Endometrium (tissue), 2 donors: Measurements from ENCODE around the gene HSFX2.
"Not testable (repeated sequence)": the region's sequence is repeated elsewhere in the genome, so short reads cannot be mapped to it uniquely, and the experiment has no call there.

Experiments used
- FAIRE-seq: peaks from 2 replicates; lab custom pipeline; 2012; peaks lifted over from hg19 to GRCh38; lab: Jason Lieb, UNC
- donor health status: control.
- donor health status: control.

HSFX2 gene

DNA sequence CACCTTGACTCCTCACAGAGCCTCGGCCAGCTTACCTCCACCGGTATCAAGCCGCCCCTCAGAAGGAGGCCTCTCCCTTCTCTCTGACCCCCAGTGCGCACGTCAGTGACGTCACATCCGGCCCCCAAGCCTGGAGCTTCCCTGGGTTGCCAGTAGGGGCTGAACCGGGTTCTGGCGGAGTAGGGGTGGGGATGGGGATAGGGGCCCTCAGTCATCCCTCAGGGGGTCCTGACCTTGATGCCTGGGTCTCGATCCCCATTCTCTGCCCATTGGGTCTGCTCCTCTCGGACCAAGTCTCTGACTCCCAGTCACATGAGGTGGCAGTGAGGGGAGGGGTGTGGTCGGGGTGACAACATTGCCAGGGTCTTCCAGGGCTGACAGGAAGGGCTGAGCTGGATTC lies 7.8 kb downstream of the HSFX2 start, which contains the start of gene MAGEA9B:
Gene MAGEA9B, minus strand, starts transcription at position 101 of the 400 bp plus-strand sequence. CDS start 4,280 bp downstream, outside the sequence.
- FAIRE-seq: not testable (repeated sequence)

DNA sequence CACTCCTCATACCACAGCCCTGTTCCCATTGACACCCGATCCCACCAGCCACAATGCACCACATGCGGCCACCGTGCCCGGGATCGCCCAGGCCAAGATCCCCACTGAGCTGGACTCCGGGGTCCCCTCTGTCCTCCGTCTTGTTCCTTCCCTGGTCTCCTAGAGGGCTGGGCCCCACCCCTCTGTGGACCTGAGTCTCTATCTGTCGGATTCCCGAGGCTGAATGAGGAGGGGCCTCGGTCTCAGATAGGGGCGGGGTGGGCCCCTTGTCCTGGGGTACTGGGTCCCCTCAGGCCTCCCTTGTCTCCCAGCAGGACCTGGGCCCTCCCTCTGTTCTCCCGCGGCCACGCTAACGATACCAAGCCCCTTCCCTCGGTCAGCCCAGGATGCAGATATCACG lies 9.5 kb downstream of the HSFX2 start:
- FAIRE-seq: not testable (repeated sequence)

DNA sequence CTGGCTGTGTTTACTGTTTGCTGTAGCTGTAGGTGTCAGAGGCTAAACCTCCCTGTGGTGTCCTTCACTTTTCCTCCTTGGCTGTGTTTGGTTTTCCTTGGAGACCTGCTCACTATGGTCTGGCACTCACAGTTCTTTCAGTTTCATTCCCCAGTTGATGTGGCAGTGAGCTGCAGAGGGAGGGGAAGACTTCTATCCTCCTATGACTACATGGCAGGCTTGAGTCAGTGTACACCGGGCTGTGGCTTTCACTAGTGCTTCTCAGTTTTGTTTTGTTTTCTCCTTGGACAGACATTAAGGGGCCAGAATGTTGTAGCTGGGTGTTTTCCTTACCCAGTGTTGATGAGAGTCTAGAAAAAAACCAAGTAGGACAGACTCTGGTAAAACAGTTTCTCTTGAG lies 21.7 kb downstream of the HSFX2 start:
- not testable (repeated sequence) for FAIRE-seq

DNA sequence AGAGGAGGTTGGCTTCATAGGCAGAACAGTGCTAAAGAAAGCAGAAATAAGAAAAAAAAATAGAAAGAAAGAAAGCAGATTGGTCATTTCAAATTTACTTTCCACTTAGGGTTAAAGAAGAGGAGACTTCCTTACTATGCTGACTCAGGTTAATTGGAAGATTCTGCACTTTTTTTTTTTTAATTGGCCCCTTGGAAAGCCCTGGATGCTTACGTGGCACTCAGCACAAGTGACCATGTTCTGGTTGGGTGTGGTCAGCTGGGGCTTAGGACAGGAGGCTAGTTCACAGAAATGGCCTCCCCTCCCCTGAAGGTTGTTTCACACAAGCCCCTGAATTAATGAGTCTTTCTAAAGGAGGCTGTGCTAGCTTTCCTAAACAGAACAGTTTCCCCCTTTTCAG lies 22.4 kb downstream of the HSFX2 start:
- no peak for FAIRE-seq

DNA sequence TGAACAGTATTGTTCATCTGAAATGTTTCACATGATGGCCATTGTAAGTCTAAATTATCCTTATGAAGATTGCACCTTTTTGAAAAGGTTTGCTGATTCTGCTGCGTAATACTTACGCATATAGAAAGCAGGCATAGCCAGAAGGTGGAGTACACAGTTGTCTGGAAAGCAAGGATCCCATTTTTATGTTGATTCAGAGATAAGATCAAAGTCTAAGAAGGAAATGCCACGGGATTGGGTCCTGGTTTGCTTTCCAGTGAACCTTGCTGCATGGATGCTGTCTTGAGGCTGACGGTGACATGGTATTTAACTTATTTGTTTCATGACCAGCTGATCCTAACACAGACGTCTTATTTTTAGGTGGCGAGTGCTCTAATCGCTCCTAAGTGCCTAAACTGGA lies 23.3 kb downstream of the HSFX2 start:
- no peak for FAIRE-seq

DNA sequence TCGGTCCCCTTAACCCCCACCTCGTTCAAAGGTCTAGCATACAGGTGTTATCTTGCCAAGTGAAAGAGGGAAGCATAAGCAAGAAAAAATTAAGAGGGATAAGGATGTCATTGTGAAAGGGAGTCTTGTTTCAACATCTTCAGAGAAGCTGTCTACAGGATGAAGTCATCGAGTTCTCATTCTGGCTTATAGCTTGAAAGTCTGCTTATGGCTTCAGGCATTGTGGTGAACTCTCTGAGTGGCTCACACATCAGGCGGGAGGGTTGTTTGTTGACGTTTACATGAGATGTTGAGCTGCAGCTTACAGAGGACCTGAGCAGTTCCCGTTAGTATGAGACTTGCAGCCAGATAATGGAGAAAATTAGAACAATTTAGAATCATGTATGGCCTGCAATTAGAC lies 24.4 kb downstream of the HSFX2 start:
- FAIRE-seq: no peak

DNA sequence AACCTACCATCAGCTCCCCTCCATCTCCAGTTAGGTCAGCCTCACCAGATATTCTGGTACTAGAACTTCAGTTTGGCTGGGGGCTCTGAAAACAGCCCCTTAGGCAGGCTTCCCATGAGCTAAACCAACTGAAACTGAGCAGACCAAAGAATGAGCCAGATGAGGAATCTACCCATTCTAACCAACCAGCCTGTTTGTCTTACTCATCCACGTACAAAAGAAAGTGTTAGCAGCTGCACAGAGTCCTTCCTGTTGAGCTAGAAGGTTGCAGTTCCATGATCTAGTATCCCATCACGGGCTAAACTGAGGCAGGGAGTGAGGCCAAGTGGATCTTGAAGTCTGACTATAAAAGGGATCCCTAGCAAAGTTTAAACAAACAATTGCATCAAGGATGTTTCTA lies 25.3 kb downstream of the HSFX2 start:
- no peak for FAIRE-seq

DNA sequence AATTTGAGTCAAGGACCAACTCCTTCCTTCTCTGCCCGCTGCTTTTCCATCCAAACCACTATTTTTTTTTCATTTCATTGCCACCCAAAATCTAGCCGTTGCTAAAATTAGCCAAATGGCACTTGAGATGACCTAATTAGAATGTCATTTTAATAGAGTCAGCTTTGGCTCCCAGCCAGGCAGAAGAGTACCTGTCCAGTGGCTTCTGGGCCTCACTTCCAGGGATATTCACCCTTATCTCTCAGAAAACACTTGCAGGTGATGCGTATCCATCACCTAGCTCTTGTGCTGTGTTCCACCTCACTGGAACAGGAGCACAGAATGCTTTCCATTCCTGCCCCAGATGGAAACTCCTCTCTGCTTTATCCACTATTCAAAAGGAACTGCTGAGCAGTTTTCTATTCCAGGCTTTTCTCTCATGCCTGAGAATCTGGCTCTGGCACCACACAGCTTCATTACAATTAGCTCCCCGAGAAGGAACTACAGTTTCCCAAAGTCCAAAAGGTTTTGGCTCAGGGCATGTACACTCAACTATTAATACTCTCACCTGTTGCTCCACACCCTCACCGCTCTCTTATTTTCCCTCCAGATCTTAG lies 26.3 kb downstream of the HSFX2 start:
- no peak for FAIRE-seq

DNA sequence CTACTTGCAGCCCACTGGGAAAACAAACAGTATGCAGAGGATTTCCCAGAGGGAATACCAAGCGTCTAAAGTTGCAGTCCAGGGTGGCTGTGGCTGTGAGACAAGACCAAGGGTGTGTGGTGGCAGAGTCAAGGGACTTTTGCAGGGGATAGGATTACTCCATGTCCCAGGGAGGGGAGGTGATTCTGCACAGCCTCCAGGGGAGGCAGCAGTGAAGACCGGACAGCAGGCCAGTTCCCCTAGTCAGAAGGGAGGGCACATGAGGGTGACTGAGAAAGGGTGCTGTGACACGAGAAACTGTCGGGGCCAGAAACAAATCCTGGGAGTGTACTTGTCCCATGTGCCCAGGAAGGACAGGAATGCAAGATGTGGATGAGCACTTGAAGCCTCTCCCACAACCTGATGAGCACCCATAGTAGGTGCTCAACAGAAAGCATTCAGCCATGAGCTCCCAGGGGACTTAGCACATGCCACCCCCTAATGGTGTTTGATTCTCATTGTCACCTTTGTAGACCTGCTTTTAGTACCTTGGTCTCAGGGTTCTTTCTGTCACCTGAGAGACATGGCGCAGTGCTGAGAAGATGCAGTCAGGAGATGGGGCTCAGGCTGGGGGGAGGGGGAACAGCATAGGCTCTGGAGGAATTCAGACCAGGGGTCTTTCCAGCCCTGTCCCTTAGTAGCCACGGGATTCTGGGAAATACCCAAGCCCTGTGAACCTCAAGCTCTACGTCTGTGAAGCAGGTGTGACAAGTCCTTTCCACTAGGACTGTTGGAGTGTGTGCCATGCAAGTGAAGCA lies 27.3 kb downstream of the HSFX2 start:
- no peak for FAIRE-seq

DNA sequence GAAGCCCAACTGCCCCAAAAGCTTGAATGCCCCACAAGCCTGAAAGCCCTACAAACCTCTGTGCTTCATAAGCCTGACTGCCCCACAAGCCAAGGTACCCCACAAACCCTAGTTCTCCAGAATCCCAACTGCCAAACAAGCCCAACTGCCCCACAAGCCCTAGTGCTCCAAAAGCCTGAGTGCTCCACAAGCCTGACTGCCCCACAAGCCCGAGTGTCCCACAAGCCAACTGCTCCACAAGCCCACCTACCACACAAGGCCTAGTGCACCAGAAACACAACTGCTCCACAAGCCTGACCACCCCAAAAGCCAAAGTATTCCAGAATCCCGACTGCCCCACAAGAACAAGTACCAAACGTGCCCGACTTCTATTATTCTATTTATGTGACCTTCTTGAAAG lies 31.8 kb downstream of the HSFX2 start:
- no peak for FAIRE-seq

DNA sequence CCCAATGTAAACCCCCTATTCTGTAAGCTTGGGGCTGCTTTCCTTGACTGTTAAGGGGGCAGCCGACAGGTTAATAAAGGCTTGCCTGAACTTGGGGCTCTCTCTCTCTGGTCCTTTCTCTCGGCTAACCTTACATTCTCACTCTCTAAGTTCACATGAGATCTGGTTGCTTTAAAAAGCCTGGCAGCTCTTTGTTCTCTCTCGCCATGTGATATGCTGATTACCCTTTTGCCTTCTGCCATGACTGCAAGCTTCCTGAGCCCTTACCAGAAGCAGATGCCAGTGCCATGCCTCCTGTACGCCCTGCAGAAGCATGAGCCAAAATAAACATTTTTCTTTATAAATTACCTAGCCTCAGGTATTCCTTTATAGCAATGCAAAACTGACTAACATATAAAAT lies 39.9 kb downstream of the HSFX2 start:
- not testable (repeated sequence) for FAIRE-seq

DNA sequence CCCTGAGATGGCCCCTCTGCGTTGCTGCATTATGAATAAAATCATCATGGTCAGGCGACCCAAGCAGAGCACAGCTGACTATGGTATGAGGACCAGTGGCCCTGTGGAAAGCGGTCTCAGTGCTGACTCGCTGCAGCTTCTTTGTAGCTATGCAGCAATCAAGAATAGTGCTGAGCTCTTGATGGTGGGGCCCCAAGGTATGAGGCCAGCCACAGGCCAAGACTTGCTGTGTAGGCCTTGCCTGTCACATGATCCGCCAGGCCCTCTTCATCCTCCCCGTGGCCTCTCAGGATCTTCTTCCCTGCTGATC lies 43.2 kb downstream of the HSFX2 start:
- FAIRE-seq: not testable (repeated sequence)

DNA sequence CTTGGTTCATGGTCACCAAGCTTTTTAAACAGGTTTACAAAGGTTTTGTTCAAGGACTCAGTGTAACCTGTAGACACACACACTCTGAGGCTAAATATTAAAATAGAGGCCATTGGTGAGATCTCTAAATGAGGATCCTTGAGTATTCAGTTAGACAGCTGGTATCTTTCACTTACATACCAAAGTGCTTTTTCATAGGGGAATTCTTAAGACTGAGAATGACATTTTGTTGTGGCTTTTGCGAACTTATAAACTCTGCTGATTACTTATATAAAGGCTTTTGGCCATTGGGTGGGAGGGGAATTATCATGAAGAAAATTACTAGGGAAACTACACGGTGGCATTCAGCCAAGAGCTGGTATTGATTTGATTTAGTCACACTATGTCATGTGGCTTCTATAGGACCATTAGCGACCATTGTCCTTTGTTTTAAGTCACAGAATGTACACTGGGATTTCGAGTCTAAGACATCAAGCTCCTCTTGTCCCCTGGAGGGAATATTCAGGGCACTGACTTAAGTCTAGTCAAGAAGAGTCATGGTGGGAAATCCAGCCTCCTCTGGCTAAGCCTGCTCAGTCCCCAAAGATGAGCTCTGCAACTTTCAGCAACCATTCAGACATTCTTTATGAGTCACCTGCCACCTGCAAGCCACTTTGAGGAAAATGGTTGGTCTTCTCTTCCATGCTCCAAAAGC lies 43.7 kb downstream of the HSFX2 start:
- not testable (repeated sequence) for FAIRE-seq

DNA sequence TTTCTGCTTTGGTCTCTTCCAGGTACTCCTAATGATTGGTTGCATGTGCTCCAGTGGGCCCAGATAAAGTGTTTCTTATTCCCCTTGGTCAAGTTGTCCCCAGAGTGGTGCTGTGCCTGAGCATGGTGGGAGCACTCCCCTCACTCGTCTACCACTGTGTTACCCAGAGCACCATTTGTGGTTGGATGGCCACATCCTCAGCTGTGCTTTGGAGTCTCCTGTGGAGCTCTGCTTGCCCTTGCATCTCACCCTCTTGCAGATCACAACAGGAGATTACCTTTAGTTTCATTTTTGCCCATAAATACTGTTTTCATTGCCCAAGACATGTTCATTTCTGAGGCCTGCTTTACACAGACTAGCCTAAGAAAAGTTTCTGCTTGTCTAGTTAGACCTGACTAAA lies 44.7 kb downstream of the HSFX2 start:
- FAIRE-seq: not testable (repeated sequence)

DNA sequence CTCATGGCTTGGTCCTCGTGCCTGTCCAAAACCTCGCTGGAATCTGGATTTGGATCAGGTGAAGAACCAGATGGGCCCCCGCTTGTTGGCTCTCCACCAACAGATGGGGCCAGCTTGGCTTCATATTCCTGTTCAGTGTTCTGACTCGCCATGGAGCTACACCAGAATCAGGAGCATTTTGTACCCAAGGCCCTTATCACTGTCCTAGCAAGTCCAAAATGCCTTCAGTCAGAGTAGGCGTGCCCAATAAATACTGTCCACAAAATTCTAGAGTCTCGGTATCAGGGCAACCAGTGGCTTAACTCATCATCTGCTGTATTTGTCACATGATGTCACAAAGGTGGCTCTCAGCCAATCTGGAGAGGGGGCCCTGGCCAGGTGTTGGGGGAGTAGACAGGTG lies 45.4 kb downstream of the HSFX2 start, which contains the start of gene HSFX3:
Gene HSFX3, minus strand, starts transcription at position 224 of the 400 bp plus-strand sequence. Its CDS starts 72 bp downstream, at position 152.
- FAIRE-seq: not testable (repeated sequence)

DNA sequence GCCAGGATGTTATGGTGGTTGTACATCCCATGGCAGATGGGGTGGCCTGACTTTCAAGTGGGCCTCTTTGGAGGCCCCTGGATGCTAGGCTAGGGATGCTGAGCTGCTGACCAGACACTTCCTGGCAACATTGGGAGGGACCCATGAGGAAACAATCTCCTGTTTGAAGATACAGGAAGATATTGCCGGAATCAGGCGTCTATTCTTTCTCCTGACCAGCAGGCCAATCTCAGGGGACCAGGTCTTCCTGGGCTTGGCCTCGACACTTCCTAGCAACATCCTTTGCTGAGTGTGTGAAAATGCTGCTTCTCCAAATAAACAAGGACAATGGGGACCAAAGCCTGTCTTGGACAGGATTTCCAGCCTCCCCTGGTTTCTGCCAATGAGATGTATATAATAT lies 47.3 kb downstream of the HSFX2 start:
- FAIRE-seq: not testable (repeated sequence)

DNA sequence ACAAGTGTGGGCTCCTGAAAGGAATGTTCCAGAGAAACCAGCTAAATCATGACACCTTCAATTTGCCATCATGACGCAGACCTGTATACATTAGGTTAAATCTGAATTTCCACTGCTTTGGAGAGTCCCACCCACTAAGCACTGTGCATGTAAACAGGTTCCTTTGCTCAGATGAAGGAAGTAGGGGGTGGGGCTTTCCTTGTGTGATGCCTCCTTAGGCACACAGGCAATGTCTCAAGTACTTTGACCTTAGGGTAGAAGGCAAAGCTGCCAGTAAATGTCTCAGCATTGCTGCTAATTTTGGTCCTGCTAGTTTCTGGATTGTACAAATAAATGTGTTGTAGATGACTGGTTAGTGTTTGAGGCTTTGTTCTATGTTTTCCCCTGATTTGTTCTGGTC lies 48.2 kb downstream of the HSFX2 start:
- not testable (repeated sequence) for FAIRE-seq

DNA sequence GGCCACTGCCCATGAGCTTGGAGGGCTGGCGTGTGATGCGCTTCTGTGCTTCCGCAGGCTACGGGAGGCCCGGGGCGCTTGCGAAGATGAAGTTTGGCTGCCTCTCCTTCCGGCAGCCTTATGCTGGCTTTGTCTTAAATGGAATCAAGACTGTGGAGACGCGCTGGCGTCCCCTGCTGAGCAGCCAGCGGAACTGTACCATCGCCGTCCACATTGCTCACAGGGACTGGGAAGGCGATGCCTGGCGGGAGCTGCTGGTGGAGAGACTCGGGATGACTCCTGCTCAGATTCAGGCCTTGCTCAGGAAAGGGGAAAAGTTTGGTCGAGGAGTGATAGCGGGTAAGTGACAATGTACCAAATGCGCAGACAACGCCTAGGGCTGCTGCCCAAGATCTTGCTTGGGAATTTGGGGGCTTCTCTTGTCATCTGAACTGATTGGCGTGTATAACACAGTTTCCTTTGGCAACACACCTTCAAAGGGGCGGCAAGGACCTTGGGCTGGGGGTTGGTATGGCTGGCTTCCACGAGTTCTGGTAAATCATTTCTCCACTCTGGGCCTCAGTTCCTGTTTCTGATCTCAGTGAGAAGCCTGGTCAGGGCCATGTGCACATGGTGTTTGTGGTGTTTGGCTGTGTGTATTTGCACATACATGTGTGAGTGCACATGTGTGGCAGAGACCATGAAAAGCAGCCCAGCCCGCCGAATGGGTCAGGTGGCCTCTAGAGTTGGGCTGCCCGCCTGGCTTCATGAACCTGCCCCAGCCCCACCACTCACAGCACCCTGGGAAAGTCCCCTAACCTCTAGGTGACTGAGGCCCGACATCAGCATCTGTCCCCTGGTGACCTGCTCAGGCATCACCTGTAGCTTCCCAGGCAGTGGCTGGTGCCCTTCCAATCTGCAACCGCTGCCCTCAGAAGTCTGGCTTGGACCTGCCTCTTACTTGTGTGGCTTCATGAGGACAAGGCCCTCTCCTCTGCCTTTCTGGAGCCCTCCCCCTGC lies 49.3 kb downstream of the HSFX2 start:
- FAIRE-seq: not testable (repeated sequence)
